Stimulated activated CD4-positive, alpha-beta T cell treated with anti-CD3 and anti-CD28 coated beads, Interleukin-2, amount 100 ng/mL, for 24 hours (primary cell): Measurements from ENCODE around the gene WDR53.
"Not testable (repeated sequence)": the region's sequence is repeated elsewhere in the genome, so short reads cannot be mapped to it uniquely, and the experiment has no call there.

ENCODE experiments used
- DNase-seq, 2 donors: peaks; one replicate each; pipeline ENCODE4 v3.0.0-alpha.2; 2020

Gene WDR53

DNA sequence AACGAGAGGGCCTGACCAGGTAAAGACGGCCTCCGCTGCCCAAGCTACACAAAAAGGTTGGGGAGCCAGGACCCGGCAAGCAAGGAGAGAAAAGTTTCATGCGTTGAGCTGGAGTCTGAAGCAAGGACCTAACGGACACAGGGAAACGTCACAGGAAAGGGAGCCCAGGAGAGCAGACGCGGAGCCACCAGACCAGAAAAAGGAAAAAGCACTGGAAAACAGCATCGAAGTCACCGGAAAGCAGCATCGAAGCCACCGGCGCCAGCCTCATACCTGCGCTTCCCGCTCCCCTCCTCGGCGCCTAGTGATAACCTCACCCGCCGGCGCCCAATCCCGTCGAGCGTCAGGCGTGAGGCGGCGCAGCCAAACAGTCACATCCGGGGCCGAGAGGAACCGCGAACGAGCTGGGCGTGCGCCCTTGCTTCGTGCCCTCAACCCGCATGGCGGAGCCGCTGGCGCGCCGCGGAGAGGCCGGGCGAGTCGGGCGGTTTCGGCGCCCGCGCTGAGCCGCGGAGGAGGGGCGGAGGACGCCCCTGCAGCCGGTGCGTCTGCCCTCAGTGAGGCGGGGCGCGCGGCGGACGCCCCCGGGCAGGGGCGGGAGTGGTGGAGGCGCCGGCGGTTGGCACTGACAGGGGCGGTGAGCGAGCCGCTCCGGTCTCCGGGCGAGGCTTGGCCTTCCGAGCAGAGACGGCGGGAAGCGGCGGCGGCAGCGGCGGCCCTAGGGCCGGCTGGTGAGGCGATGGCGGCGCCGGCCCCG lies at the start of gene WDR53, which contains the start of gene FBXO45:
WDR53 (minus strand) TSS at position 309 of the 757 bp plus-strand sequence. CDS start 7,079 bp downstream, outside the sequence.
FBXO45 (plus strand) TSS at position 415 of the 757 bp plus-strand sequence; CDS start at position 740, 325 bp downstream.
- DNase-seq, result peak; percentile 93 to 95

GRCh38 chr3:196617256-196617655 lies 48.9 kb upstream of the WDR53 start:
- DNase-seq, result no peak

DNA sequence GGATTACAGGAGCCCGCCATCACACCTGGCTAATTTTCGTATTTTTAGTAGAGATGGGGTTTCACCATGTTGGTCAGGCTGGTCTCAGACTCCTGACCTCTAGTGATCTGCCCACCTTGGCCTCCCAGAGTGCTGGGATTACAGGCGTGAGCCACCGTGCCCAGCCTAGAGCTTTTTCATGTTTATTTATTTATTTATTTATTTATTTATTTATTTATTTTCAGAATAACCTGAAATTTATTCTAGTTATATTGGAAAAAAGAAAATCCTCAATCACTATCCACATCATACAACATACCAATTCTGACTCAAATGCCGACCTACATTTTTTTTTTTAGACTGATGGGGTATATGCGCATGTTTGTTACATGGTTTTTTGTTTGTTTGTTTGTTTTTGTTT lies 46.9 kb upstream of the WDR53 start:
- DNase-seq, result not testable (repeated sequence)

GRCh38 chr3:196611761-196612483 lies 43.6 kb upstream of the WDR53 start:
- no peak for DNase-seq

DNA sequence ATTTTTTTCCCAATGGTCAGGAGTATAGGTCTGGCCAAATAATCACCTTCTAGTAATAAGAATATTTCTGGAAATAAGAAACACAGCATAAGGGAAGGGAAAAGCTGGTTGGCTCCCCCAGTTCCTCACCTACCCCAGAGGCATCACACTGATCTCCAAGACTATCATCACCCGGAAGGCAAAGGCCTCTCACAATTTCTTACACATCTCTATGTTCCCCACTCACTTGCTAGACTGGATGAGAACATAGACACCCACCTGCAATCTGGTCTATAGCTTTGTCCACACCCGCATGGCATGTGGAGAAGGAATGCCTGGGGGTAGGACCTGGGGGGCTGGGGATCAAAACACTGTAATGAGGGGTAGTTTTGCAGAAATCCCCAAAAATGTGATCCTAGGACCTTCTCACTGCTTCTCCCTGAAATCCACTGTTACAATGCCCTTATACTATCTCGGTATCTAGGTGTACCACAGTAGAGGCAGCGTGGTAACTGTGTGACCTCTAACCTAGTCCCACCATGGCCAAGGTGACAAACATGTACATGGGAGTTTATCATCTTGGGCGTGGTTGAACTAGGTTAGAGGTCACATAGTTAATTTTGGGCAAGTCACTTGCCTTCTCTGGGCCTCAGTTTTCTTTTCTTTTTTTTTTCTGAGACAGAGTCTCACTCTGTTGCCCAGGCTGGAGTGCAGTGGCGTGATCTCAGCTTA lies 41.6 kb upstream of the WDR53 start:
- no peak for DNase-seq

DNA sequence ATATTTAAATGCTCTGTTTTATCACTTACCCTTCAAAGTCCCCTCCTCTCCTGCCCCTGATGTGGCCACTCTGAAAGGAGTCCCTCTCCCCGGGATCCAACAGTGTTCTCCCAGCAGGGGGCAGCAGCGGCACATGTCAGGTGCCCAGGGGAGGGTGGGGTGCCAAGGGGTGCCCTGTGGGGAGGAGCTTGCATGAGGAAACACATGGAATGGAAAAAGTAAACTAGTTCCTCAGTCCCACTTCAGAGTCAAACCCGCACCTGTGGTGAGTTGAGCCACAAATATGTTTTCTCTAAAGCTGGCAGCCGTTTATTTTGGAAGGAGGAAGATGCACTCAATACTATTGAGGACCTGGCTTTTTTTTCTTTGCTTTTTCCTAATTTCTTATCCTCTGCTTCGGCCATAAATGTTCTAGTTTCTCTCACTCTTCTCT lies 41.0 kb upstream of the WDR53 start:
- DNase-seq, result peak; percentile 97 to 98

- no peak for DNase-seq
These were observed 40.3 kb upstream of the WDR53 start for GRCh38 chr3:196608693-196609092.

- peak; percentile 36 to 53 for DNase-seq
These were observed 36.2 kb upstream of the WDR53 start for GRCh38 chr3:196604548-196604947.

- DNase-seq, result no peak
These were observed 35.3 kb upstream of the WDR53 start for GRCh38 chr3:196603683-196604082.

DNA sequence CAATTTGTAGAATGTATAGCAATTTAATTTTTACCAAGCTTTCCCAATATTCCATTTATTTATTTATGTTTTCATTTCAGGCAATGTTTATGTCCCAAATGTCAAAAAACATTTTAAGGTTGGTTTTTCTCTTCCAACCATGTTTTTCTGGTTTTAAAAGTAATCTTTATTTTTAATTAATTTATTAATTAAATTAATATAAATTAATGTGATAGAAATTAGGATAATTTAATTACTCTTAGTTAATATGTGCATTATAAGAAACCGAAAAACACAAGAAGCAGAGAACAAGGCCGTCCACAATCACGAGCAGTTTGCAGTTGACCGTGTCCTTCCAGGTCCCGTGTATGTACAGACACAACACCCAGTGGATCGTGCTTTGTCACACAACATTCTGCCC lies 34.3 kb upstream of the WDR53 start:
- DNase-seq, result no peak

- DNase-seq, result no peak
These were observed 32.0 kb upstream of the WDR53 start for GRCh38 chr3:196600359-196600758.

DNA sequence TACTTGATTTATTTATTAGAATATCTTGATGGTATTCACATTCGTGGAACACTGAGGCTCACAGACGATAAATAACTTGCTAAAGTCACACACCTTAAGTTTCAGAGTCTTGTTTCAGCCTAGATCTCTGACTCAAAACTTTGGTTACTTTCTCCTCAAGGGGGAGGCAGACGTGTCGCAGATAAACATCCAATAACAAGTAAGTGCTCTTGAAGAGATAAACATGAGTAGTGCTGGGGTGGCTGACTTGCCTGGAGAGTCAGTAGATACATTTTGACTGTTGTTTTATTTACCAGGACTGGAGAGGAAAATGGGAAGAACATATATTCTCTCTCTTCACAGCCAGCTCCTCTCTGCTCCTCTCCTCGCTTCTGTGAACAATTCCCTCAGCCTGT lies 31.4 kb upstream of the WDR53 start:
- DNase-seq, result no peak

GRCh38 chr3:196597971-196598733 lies 29.8 kb upstream of the WDR53 start:
- DNase-seq, result peak; percentile 33 to 36

GRCh38 chr3:196596355-196596754 lies 28.0 kb upstream of the WDR53 start:
- no peak for DNase-seq

DNA sequence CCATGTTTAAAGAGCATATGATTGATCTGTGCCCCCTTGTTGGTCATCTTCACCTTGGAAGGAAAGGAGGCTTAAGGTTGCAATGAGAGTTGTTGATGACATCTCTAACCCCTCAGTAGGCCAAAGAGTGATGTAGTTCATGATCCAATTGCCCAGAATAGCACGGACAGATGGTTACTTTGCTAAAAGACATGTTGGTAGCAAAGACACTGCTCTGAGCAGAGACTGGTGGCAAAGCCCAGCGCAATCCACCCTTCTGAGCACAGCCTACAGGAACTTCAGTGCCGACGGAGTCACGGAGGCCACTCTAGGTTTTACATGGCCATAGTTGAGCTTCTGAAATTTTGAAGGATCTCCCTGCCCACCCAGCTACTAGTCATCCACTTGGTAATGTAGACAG lies 21.9 kb upstream of the WDR53 start:
- no peak for DNase-seq

- no peak for DNase-seq
These were observed 16.8 kb upstream of the WDR53 start for GRCh38 chr3:196585044-196585757.

DNA sequence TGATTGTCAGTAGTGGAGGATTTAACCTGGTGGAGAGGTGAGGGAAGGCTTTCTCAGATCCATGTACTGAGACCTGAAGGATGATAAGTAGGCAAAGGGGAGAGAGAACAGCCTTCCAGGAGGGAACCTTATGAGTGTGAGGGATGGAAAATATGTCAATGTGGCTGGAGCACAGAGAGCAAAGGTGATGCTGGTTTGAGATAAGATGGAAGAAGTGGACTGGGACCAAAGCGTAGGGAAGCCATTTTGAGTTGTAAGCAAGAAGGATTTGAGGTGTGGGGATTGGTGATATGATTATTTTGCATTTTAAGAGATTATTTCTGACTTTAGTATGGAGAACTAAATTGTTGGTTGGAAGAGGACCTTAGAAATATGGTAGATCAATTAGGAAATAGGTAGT lies 4.0 kb upstream of the WDR53 start:
- DNase-seq, result no peak

- DNase-seq, result not testable (repeated sequence)
These were observed 2.0 kb upstream of the WDR53 start for GRCh38 chr3:196570332-196570731.

DNA sequence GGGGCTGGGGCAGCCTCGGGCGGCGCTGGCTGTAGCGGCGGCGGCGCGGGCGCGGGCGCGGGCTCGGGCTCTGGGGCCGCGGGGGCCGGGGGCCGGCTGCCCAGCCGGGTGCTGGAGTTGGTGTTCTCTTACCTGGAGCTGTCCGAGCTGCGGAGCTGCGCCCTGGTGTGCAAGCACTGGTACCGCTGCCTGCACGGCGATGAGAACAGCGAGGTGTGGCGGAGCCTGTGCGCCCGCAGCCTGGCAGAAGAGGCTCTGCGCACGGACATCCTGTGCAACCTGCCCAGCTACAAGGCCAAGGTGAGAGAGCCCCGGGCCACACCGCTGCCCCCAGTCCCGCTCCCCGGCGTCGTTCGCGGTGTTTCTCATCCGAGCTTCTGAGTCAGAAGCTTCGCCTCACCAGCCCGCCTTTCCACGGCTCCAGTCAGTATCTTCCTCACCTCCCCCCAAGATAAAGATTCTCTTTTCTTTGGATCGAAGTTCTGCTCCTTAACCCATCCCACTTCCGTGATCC lies 706 bp upstream of the WDR53 start:
- DNase-seq, result peak; percentile 52 to 55

- peak; percentile 18 to 20 for DNase-seq
These were observed 4.6 kb downstream of the WDR53 start for GRCh38 chr3:196563721-196564225.

- no peak for DNase-seq
These were observed 8.5 kb downstream of the WDR53 start for GRCh38 chr3:196559826-196560225.

- DNase-seq, result no peak
These were observed 9.9 kb downstream of the WDR53 start for GRCh38 chr3:196558476-196558875.
